Dedifferentiated amniotic fluid mesenchymal stem cell (primary cell): ENCODE measurements around the gene KIF1A.

Experiments used
- DNase-seq: peaks from one replicate; pipeline ENCODE4 v3.0.0-alpha.2; 2016; ENCODE audit errors: extremely low spot score

KIF1A gene, protein sequence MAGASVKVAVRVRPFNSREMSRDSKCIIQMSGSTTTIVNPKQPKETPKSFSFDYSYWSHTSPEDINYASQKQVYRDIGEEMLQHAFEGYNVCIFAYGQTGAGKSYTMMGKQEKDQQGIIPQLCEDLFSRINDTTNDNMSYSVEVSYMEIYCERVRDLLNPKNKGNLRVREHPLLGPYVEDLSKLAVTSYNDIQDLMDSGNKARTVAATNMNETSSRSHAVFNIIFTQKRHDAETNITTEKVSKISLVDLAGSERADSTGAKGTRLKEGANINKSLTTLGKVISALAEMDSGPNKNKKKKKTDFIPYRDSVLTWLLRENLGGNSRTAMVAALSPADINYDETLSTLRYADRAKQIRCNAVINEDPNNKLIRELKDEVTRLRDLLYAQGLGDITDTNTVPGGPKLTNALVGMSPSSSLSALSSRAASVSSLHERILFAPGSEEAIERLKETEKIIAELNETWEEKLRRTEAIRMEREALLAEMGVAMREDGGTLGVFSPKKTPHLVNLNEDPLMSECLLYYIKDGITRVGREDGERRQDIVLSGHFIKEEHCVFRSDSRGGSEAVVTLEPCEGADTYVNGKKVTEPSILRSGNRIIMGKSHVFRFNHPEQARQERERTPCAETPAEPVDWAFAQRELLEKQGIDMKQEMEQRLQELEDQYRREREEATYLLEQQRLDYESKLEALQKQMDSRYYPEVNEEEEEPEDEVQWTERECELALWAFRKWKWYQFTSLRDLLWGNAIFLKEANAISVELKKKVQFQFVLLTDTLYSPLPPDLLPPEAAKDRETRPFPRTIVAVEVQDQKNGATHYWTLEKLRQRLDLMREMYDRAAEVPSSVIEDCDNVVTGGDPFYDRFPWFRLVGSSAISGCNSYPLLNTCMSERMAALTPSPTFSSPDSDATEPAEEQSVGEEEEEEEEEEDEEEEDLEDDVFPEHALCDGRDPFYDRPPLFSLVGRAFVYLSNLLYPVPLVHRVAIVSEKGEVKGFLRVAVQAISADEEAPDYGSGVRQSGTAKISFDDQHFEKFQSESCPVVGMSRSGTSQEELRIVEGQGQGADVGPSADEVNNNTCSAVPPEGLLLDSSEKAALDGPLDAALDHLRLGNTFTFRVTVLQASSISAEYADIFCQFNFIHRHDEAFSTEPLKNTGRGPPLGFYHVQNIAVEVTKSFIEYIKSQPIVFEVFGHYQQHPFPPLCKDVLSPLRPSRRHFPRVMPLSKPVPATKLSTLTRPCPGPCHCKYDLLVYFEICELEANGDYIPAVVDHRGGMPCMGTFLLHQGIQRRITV (N-terminal part only)

GRCh38 chr2:240819858-240820606, at the start of gene KIF1A:
KIF1A (minus strand) TSS chr2:240820219; CDS start chr2:240797752, 22,467 bp downstream.
- DNase-seq, result no peak

DNA sequence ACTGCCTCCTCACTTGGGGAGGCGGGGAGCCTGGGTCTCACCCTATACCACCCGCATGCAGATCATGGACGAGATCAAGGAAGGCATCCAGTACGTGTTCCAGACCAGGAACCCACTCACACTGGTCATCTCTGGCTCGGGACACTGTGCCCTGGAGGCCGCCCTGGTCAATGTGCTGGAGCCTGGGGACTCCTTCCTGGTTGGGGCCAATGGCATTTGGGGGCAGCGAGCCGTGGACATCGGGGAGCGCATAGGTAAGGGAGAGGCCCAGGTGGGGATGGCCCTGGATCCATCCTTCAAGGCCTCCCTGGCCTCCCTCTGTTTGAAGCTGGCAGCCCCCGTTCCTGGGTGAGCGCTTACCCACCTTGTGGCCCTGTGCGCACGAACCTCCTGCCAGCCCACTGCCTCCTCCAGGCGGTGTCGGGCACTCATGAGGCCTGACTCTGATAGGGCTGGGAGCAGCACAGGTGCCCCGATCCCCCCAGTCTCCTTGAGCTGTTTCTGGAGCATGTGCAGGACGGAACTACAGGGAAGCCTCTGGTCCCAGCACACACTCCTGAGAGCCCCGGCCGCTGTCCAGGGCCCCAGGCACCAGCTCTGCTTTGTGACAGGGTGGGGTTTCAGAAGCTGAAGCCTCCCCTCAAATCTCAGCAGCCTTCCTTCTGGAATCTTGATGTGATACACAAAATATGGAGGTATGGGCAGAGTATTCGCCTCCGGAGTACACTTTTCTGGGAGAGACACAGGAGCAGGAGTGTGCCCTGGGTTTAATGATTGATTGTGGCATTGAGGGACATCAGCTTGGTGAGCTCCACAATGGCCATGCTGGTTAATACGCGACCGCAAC, 49.3 kb upstream of the KIF1A start:
- DNase-seq, result no peak

DNA sequence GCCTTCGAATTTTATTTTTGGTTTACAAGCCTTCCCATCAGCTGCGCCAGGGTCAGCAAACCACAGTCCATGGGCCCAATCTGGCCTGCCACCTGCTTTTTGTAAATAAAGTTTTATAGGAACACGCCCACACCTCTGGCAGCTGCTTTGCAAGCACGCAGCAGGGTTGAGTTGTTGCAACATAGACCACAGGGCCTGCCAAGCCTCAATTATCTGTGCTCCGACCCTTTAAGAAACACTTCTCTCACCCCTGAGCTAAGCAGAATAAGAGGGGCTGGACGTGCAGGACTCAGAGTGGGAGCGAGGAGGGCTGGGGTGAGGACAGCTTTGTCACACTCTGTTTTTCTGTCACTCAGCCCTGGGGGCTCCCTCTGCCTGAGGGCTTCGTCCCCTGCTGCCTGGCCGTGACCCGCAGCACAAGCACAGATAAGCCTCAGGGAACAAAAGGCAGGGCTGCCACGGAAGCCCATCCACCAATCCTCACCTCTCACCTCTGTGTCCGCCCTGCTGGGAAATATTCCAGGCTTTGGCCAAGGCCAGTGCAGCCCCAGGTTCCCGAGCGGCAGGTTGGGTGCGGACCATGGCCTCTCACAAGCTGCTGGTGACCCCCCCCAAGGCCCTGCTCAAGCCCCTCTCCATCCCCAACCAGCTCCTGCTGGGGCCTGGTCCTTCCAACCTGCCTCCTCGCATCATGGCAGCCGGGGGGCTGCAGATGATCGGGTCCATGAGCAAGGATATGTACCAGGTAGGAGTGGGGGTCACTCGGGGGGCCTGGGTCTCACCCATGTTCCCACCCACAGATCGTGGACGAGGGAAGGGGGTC, 48.5 kb upstream of the KIF1A start, which contains the start of gene AGXT:
Gene AGXT, plus strand, starts transcription at position 539 of the 823 bp plus-strand sequence. Its CDS starts 42 bp downstream, at position 581.
- DNase-seq, result no peak

- no peak for DNase-seq
These were observed 45.4 kb upstream of the KIF1A start for GRCh38 chr2:240865391-240865790.

DNA sequence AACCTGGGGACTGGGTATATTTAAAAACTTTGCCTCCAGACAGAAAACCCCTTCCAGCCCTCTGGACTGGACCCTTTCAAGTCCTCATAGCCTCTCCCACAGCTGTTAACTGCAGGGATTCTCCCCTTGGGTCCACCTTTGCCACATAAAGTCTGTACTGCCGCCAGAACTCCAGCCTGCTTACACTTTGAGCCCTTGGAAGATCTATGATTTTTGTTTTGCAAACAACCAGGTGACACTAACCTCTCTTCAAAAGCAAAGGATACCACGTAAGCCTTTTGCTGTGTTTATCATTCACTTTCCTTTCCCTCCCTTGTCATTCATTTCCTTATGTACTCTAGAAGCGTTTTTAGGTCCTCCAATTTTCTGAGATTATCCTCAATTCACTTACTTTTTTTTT, 44.5 kb upstream of the KIF1A start:
- DNase-seq, result no peak

DNA sequence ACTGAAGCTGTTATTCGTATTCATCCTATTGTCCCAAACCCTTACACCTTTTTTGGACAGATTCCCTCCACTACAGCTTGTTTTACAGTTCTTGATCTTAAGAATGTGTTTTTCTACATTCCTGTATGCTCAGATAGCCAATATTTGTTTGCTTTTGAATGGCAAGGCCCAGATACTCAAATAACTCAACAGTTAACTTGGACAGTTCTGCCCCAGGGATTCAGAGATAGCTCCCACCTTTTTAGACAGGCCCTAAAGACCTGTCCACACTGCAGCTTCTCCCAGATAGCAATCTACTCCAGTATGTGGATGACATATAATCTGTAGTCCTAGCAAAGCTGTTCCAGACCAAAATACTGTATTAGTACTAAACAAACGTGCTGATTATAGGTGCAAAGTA, 41.5 kb upstream of the KIF1A start:
- DNase-seq, result no peak

DNA sequence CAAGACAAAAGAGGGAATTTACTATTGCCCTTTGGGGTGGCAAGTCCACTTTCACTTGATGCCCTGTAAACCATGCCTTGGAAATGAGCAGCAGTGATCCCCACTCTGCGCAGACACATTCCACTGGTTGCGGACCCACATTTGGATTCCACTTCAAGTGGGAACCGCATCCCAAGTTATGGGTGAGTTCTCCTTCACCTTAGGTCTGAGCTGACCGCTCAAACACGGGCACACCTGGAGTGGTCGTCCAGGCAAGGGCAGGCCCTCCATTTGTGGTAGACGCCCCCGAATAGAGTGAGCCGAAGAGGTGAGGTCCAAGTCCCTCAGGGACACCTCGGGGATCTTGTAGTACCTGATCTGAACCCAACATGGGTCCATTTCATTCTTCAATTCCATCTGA, 38.9 kb upstream of the KIF1A start:
- DNase-seq, result no peak

GRCh38 chr2:240858321-240858720, 38.3 kb upstream of the KIF1A start:
- DNase-seq, result no peak

DNA sequence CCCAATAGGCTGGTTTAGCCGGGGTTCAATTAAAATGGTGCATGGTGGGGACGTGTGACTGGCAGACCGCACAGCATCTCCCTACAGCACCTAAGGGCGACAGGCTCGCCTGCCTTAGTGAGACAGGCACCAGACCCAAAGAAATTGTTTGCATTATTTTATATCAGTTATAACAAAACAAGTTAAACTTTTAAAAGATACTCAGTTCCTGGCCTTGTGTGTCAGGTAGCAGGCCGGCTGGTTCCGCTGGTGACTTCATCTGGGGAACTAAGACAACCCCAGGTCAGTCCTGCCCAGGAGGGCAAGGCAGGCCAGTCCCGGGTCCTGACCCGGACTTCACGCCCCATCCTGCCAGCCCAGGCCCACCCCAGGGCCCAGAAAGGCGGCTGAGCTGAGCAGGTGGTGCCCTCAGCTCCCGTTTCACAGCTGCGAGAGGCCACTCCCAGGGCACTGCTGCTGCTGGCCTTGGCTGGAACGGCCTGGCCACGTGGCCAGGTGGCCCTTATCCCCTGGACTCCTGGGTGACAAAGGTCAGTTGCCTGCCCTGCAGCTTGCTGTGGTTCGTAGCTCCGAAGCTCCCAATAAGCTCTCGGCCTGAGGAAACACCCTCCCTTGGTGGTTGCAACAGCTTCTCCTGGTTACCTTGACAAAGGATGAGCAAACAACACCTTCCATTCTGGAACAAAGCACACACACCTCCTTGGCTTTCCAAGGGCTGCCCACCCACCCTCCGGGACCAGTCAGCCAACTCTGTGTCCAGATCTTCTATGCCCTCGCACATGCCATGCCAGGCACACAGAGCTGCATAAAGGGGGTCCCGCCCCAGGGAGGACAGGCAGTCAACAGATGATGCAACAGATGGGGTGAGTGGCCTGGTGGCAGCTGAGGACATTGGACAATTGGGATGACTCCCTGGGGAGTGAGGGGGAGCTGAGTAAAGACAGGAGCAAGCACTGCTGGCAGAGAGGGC, 37.3 kb upstream of the KIF1A start:
- DNase-seq, result no peak

DNA sequence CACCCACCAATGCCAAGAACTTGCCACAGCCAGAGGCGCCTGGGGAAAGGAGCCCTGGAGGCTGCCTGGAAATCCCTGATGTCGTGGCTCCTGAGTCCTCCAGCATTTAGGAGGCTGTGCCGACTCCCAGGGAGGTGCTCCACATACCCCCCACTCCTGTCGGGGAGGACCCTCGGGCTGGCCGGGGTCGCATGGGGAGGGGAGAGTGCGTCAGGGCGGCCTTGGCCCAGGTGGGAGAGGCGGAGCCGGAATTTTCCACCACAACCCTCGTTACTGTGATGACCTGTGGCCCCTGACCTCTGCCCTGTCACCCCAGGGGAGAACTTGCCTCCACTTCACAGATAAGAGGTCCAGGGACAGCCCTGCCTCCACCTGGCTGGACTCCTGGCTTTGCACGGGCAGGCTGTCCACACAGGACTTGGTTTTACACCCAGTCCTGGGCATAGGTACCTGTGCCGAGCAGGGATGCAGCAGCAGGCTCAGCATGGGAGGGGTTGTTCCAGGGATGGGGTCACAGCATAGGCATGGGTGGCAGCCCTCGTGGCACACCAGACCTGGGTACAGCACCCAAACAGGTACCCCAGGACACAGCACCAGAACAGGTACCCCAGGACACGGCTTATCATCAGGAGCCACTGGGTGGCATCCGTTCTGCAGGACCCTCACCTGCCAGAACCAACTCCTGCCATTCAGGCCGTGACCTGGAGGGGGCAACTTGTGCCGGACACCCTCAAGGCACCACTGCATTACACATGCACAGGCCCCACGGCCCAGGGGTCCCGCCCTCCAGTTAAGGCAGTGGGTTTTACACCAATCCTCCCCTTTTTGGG, 36.3 kb upstream of the KIF1A start:
- DNase-seq, result no peak

GRCh38 chr2:240855670-240856069, 35.7 kb upstream of the KIF1A start:
- no peak for DNase-seq

DNA sequence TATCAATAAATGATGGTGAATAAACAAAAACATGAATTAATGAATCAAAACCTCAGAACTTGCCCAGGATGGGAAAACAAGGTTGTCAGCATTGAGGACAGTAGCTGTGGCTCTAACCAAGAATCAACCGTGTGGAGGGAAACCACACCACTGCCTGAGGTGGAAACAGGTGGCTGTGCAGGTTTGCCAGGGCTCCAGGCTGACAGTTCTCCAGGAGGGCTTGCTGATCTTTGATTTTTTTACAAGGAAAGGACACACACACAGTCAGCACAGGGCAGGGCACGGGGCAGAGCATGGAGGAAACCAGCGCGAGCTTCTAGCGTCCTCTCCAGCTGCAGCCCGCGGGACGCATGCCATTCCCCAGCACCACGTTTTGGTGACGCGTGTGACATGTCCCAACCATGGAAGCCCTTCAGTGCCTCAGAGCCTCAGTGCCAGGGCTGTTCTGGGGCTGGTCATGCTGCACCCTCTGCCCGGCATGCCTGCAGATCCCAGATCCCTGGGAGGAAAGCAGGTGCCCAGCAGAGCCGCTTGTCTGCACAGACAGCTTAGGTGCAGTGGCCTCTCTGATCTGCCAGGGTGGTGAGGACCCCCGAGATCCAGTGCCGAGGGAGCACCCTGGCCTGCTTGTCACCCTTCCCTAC, 32.8 kb upstream of the KIF1A start:
- DNase-seq, result no peak

DNA sequence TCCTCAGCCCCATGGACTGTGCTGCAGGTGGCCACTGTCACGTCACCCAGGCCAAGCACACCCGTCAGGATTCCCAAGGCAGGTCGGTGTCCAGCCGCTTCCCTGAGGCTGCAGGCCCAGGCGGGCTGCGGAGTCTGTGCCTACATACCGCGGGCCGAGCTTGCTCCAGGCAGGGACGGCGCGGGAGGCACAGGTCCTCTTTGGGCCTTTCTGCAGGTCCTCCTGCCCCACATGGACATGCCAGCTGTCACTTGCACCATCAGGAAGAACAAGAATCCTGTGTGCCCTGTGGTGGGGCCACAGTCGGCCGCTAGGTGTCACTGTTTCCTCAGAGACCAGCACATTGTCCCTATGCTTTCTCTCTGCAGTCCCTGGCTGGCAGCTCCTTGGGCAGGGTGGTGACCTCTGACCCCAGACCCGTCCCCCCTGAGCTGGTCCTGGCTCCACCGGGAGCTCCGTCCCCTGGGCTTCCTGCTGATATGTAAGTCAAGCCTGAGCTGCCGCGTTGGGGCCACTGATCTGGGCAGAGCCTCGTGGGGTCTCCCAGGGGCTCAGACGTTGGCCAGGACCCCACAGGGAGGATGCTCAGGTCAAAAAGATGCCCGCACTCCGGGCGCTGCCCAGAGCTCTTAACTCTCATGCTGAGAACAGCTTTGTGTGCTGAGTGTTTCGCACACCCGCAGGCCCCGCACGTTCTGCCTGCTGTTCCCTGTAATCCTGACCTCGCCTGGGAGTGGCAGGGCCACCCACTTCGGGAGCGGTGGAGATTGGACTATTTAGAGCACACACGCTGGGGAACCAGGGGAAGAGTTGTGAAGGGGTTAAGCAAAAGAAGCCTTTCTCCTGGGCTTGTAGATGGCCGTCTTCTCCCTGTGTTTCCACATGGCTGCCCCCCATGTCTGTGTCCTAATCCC, 31.3 kb upstream of the KIF1A start:
- DNase-seq, result peak; percentile 77

DNA sequence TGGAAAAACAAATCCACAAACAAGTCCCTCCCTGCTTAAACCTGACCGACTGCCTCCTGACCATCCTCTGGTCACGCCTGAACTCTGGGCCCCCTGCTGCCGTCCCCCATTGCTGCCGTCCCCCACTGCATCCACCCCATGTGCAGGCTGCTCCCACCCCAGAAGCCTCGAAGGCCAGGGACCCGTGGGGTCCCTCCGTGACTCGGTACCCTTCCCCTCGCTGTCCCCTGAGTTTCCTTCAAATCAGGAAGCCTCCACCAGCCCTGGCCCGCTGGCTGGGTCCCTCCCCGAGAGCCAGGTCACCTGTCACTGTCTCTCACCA, 30.7 kb upstream of the KIF1A start:
- DNase-seq, result no peak

DNA sequence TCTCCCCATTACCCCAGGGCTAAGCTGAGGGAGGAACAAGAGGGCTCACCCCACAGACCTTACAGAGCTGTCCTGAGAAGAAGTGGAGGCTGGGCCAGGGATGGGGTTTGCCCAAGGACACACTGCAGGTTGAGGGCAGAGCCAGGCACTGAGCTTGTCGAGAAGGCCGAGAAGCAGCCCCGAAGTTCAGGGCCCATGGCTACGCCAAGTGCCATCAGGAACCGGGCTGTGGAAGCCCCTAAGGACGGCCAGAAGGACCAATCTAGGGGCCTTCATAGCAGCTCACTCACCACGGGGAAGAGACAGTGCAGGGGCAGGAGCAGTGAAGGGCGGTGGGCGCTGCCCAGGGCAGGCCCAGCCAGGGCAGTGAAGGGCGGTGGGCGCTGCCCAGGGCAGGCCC, 30.0 kb upstream of the KIF1A start:
- no peak for DNase-seq
